GM21423 (cell line): Measurements from ENCODE around the gene RPUSD2.
"Not testable (repeated sequence)": the region's sequence is repeated elsewhere in the genome, so short reads cannot be mapped to it uniquely, and the experiment has no call there.

Experiments used
- ATAC-seq: cut with Tn5 transposase; IDR thresholded peaks from one replicate; pipeline ENCODE4 v1.9.1; 2021; ENCODE audit warnings: mild to moderate bottlenecking, moderate library complexity; ENCODE audit not compliant: unreplicated experiment

RPUSD2 gene

GRCh38 chr15:40564591-40565332 lies 4.3 kb upstream of the RPUSD2 start, which contains the start of gene CCDC32:
TSS of gene CCDC32 (minus strand) at chr15:40565042. CDS start at chr15:40563015, 2,027 bp downstream.
- peak; percentile 93 for ATAC-seq

GRCh38 chr15:40565333-40566238 lies 3.5 kb upstream of the RPUSD2 start:
- no peak for ATAC-seq

DNA sequence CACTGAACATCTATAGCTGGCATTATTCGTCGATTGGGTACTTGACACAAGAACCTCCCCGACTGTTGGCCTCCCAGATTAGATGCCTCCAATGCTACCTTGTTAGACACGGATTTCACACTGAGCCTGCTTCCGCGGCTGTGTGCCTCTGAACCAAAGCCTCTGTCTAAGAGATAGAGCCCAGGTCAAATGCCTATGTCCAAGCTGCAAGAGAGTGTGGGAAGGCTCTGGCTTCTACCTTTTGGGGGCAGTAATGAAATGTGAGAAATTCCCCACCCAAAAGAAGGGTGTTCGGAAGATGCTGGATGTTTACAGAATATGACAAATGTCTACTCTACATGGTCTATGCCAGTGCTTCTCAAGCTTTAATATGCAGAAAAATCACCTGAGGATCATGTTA lies 2.0 kb upstream of the RPUSD2 start:
- ATAC-seq: no peak

DNA sequence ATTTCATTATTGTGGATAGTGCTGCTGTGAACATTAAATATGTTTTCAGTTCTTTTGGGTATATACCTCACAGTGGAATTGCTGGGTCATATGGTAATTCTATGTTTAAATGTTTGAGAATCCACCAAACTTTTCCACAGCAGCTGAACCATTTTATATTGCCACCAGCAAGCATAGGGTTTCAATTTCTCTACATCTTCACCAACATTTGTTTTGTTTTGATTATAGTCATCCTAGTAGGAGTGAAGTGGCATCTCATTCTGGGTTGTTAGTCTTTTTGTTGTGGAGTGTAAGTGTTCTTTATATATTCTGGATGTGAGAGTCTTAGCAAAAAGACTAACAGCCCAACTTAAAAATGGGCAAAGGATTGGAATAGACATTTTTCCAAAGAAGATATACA lies 6.0 kb downstream of the RPUSD2 start:
- no peak for ATAC-seq

- ATAC-seq: not testable (repeated sequence)
Measured at GRCh38 chr15:40576914-40577313, 7.8 kb downstream of the RPUSD2 start.

GRCh38 chr15:40578892-40579291 lies 9.8 kb downstream of the RPUSD2 start:
- ATAC-seq: no peak

DNA sequence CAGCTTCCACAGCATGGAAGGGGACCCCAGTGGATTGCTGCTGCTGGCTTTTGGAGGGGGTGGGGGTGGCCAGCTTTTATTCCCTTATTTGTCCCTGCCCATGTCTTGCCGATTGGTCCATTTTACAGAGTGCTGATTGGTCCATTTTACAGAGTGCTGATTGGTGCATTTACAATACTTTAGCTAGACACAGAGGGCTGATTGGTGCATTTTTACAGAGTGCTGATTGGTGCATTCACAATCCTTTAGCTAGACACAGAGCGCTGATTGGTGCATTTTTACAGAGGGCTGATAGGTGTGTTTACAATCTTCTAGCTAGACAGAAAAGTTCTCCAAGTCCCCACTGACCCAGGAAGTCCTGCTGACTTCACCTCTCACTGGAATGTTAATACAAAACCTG lies 12.7 kb downstream of the RPUSD2 start:
- ATAC-seq: not testable (repeated sequence)

DNA sequence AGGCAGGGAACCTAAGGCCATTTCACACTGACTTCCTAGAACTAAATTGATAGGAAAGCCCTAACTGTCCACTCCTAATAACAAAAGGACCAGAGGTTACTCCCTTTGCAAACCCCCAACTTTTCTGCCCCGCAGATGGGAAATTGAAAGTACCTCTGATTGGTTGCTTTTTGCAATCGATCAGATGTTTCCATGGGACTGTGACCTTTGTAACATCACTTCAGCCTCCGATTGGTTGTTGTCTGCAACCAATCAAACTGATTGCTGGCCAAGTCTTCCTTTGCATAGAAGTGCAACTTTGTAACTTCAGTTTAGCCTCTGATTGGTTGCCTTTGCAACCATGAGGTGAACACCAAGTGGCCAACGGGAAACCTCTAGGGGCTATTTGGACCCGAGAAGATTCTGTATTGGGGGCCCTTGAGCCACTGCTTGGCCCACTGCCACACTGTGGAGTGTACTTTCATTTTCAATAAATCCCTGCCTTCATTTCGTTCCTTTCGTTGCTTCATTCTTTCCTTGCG lies 13.7 kb downstream of the RPUSD2 start:
- ATAC-seq: no peak

GRCh38 chr15:40584191-40584590 lies 15.1 kb downstream of the RPUSD2 start:
- no peak for ATAC-seq

- no peak for ATAC-seq
Measured at GRCh38 chr15:40590667-40591050, 21.6 kb downstream of the RPUSD2 start.

DNA sequence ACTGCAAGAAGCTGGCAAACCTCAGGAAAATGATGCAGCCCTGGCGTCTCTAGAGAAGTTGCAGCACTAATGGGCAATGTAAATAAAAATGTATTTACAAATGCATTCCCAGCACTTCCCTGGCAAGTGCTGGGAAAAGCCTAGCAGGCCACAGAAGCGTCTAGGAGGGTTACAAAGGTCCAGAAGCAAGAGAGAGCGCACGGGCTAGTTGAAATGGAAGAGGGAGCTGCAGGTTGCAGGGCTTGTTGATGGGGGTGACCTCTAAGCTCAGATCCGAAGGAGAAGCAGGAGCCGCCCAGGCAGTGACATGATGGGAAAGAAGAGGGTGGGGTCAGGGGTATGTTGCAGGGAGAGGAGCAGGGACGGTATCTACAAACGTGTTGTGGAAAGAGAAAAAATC lies 22.3 kb downstream of the RPUSD2 start:
- no peak for ATAC-seq

DNA sequence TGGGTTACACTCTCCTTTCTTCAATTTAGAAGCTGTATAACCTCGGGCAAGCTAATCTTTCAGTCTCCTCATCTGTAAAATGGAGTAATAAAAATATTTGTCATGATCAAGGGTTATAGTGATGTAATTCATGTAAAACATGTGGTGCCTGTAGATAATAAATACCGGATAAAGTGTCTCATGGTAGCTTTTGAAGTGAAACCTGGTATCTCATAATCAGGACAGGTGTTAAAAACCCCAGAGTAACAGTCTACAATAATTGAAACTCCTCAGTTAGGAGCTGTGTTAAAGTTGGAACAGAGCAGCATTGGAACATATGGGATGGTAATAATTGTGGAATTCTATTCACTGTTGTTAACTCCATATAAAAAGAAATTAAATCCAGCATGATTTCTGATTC lies 24.1 kb downstream of the RPUSD2 start:
- no peak for ATAC-seq

DNA sequence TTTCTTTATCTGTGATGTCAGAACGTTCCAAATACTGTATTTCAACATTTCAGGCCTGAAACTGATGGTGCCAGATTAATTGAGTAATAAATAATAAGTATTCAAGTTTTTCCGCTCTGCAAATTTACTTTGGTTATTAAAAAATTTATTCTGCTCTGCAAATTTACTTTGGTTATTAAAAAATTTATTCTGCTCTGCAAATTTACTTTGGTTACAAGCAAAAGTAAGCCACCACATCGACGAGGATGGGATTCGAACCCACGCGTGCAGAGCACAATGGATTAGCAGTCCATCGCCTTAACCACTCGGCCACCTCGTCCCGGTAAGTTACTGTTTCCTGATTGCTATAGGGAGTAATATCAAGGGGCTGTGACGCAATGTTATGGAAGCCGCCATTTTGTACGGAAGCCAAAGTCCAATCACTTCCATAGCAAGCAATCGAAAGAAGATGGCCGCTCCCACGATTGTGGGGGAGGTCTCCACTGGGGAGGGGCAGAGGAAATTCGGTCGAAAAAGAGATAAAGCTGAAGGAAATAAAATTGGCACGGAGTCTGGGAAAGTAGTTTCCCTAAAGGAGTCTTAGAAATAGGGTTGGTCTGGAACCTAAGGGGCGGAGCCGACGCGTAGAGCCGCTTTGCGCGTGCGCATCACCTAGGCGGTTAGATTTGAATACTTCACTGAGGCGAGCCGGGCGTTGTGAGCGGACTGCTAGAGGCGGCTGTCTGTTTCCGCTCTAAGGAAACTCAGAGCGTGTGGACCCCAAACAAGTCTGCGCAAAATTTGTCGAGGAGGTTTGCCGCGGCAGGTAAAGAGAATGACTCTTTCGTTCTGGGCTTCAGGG lies 24.7 kb downstream of the RPUSD2 start, which contains the start of gene KNL1:
TSS of gene KNL1 (plus strand) at position 662 of the 841 bp plus-strand sequence. CDS start 8,683 bp downstream, outside the sequence.
- ATAC-seq: peak; percentile 65

DNA sequence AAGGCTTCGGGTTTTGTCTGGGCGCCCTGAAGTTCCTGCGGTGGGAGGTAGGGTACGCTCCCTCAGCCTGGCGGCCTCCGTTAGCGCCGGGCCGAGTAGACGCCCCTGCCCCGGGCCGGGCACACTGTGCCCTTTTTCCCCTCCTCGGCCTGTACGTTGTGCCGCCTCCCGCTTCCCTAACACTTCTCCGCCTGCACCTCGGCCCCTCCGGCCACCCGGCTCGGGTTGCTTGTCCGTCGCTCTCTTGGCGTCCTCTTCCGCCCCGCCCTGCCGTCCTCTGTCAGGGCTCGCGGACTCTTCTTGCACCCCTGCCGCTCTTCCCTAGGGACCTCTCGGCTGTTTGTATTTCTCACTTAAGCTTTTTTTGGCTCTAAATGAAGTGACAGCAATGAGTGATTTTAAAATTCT lies 25.3 kb downstream of the RPUSD2 start:
- peak; percentile 38 for ATAC-seq

GRCh38 chr15:40595219-40595618 lies 26.1 kb downstream of the RPUSD2 start:
- ATAC-seq: no peak

GRCh38 chr15:40595773-40596172 lies 26.7 kb downstream of the RPUSD2 start:
- no peak for ATAC-seq

- no peak for ATAC-seq
Measured at GRCh38 chr15:40597024-40597423, 27.9 kb downstream of the RPUSD2 start.

DNA sequence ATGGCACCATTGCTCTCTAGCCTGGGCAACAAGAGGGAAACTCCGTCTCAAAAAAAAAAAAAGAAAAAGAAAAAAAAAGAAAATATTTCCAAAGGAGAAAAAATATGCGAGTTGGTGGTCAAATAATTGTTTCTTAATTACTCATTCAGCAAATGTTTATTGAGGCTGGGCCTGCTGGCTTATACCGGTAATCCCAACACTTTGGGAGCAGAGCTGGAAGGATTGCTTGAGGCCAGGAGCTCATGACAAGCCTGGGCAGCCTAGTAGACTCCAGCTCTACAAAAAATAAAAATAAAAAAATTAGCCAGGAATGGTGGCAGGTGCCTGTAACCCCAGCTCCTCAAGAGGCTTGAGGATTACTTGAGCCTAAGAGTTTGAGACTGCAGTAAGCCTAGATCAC lies 29.0 kb downstream of the RPUSD2 start:
- ATAC-seq: no peak

- ATAC-seq: no peak
Measured at GRCh38 chr15:40598672-40599071, 29.6 kb downstream of the RPUSD2 start.

- no peak for ATAC-seq
Measured at GRCh38 chr15:40600956-40601355, 31.9 kb downstream of the RPUSD2 start.

DNA sequence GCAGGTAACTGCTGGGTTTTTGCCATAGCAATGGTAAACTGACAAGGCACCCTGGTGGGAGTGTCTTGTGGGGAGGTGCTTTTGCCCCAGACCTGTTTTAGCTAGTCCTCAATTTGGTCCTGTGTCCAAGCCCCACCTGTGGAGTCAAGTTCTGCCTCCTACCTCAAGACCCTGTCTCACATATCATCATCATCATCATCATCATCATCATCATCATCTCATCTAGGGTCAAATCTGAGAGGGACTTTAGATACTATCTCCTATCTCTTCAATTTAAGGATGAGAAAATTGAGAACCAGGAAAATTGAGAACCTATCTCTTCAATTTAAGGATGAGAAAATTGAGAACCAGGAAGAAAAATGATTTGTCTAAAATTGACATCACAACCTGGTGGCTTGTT lies 34.8 kb downstream of the RPUSD2 start:
- ATAC-seq: no peak
